CD4-positive, alpha-beta T cell treated with Interleukin-1 beta for 1 hour (primary cell): ENCODE measurements around the gene ETFBKMT.
"Not testable (repeated sequence)": the region's sequence is repeated elsewhere in the genome, so short reads cannot be mapped to it uniquely, and the experiment has no call there.

Source experiments
- DNase-seq, 2 donors: peaks; one replicate each; pipeline ENCODE4 v3.0.0-alpha.2; 2020 to 2022

Gene ETFBKMT

GRCh38 chr12:31658471-31659086 is 909 bp upstream of the ETFBKMT start:
- DNase-seq, result no peak

- DNase-seq, result no peak
Measured at GRCh38 chr12:31662176-31662849, 2.8 kb downstream of the ETFBKMT start.

- DNase-seq, result no peak
Measured at GRCh38 chr12:31663576-31663975, 4.1 kb downstream of the ETFBKMT start.

- DNase-seq, result no peak
Measured at GRCh38 chr12:31664038-31664437, 4.5 kb downstream of the ETFBKMT start.

GRCh38 chr12:31669020-31669419 is 9.5 kb downstream of the ETFBKMT start:
- DNase-seq, result no peak

GRCh38 chr12:31669582-31669981 is 10.1 kb downstream of the ETFBKMT start:
- not testable (repeated sequence) for DNase-seq

GRCh38 chr12:31672521-31672920 is 13.0 kb downstream of the ETFBKMT start:
- no peak for DNase-seq

- peak; percentile 78 to 83 for DNase-seq
Measured at GRCh38 chr12:31682136-31682962, 22.9 kb downstream of the ETFBKMT start.

- DNase-seq, result no peak
Measured at GRCh38 chr12:31685801-31686200, 26.3 kb downstream of the ETFBKMT start.

GRCh38 chr12:31687101-31687527 is 27.6 kb downstream of the ETFBKMT start:
- peak in 1 of 2 donors; percentile 36 for DNase-seq

- DNase-seq, result not testable (repeated sequence)
Measured at GRCh38 chr12:31689921-31690320, 30.4 kb downstream of the ETFBKMT start.

- no peak for DNase-seq
Measured at GRCh38 chr12:31702047-31702446, 42.6 kb downstream of the ETFBKMT start.

- DNase-seq, result no peak
Measured at GRCh38 chr12:31705621-31706020, 46.1 kb downstream of the ETFBKMT start.

GRCh38 chr12:31708118-31708517 is 48.6 kb downstream of the ETFBKMT start:
- DNase-seq, result not testable (repeated sequence)

GRCh38 chr12:31710021-31710818 is 50.7 kb downstream of the ETFBKMT start:
- no peak for DNase-seq

GRCh38 chr12:31712877-31713276 is 53.4 kb downstream of the ETFBKMT start:
- no peak for DNase-seq

- no peak for DNase-seq
Measured at GRCh38 chr12:31714406-31715271, 55.2 kb downstream of the ETFBKMT start.

- DNase-seq, result peak in 1 of 2 donors; percentile 33
Measured at GRCh38 chr12:31715283-31715825, 55.9 kb downstream of the ETFBKMT start.

GRCh38 chr12:31716998-31717397 is 57.5 kb downstream of the ETFBKMT start:
- not testable (repeated sequence) for DNase-seq

GRCh38 chr12:31718542-31719198 is 59.2 kb downstream of the ETFBKMT start:
- DNase-seq, result not testable (repeated sequence)

- no peak for DNase-seq
Measured at GRCh38 chr12:31722580-31722979, 63.1 kb downstream of the ETFBKMT start.
